ENCODE data around the gene ATG16L2. TPM values are rescaled to one million over a fixed set of nuclear protein-coding genes. Genes with fewer than 3 reads are reported as not detected.
A peak's percentile ranks its signal among the peaks of the same experiment; 100 is the strongest.

Gene ATG16L2
- total and polyA plus RNA-seq, 9 of the 15 experiments (the other 6 are each of a cell fraction or from before 2014, with no cell fraction given), result 0.18 to 11.2 (median 6.2) TPM

DNA sequence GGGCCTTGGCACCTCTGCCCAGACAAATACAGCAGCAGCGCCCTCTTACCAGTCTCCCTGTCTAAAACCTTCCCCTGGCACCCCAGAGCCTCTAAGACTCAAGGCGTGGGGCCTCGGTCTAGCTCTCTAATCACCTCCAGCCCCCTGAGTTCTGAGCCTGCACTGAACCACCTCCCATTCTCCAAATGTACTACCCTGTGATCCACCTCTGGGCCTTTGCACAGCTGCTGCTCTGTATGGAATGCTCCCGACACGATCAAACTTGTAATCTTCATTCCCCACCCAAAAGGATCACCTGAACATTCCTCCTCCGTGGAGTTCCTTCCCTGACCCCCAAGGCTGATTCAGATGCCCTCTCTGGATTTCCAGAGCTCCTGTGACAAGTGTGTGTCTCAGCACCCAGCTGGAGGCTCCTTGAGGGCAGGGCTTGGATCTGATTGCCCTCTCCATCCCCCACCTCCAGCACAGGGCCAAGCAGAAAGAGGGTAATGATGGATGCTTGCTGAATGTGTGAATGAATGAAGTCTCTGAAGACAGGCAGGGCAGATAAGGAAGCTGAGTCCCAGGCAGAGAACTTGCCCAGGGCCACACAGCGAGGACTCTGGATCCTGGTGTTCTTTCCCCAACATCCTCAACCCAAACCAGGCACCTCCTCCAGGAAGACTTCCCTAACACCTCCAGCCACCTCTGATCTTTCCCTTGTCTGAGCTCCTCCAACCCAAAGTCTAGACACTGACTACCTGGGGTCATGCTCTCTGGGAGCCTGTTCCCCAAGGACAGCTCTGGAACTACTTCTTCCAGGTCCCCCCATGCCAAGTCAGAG lies 38.7 kb upstream of the ATG16L2 start:
- H2AFZ ChIP-seq (ENCODE audit: low read depth, low read length), result peak overlapping the region; percentile 75; the same call in 1 of the 2 replicates
- ATAC-seq (no peak), FAIRE-seq (peak; percentile 32), DNase-seq (ENCODE audit: extremely low read depth in 1 of 4, low spot score in 3 of 4) (no peak)
- no peak overlapping the region for H3K4me3 ChIP-seq
- POLR2A ChIA-PET, result interaction anchor here (0.5 to 4.0 kb wide), 15 partner anchors 8 to 100 kb away, joined by 3 to 36 read pairs (median 4); partner anchors contain the start of genes ARAP1 and STARD10
- 81% methylated on average over 7 of the region's 7 CpGs for WGBS (ENCODE audit: insufficient coverage, low coverage, missing lambda C conversion rate)
- peaks cover 7% of the 10 kb centered on the region for H3K9me1 ChIP-seq (ENCODE audit: control insufficient read depth, insufficient read depth, low read length)
- TF ChIP-seq LARP7 (IDR thresholded peaks at IDR 0.05) (0 out of 2 replicates have a peak, but pooled peaks have one; percentile 14), BCOR (IDR thresholded peaks at IDR 0.05) (peak; percentile 25), TRIM28 (IDR thresholded peaks at IDR 0.05) (peak; percentile 23; the same call in 1 of the 2 replicates), SIN3A (IDR thresholded peaks at IDR 0.05; ENCODE audit: borderline replicate concordance in 2 of 2, control insufficient read depth in 1 of 2, low read depth in 2 of 2, low read length in 2 of 2) (no peak), ZNF24 (IDR thresholded peaks at IDR 0.05) (peak; percentile 66; the same call in 1 of the 2 replicates), KAT7 (CRISPR knock-in tag; IDR thresholded peaks at IDR 0.05; ENCODE audit: borderline replicate concordance) (0 out of 2 replicates have a peak, but pooled peaks have one; percentile 43), RFX7 (CRISPR knock-in tag; IDR thresholded peaks at IDR 0.05) (no peak), ZNF316 (IDR thresholded peaks at IDR 0.05) (peak; percentile 83), NONO (IDR thresholded peaks at IDR 0.05; ENCODE audit: low read depth in 2 of 2, low read length in 1 of 2) (no peak), SMARCA5 (IDR thresholded peaks at IDR 0.05) (peak; percentile 78), ADNP (tag; IDR thresholded peaks at IDR 0.05) (peak; percentile 5; the same call in 1 of the 2 replicates), ZFP36 (IDR thresholded peaks at IDR 0.05; ENCODE audit: low read depth, low read length, partially characterized antibody) (peak; percentile 93), KDM1A (IDR thresholded peaks at IDR 0.05) (peak in 1 of 2 experiments; percentile 50; a peak in 1 of 4 replicates), CBX3 (IDR thresholded peaks at IDR 0.05; ENCODE audit: borderline replicate concordance in 1 of 2, low read length in 2 of 2) (0 out of 3 replicates have a peak, but pooled peaks of 1 of the 2 experiments have one; percentile 7), NFRKB (IDR thresholded peaks at IDR 0.05; ENCODE audit: low read depth) (peak; percentile 8; the same call in 1 of the 2 replicates), KLF16 (IDR thresholded peaks at IDR 0.05) (no peak), RBM34 (IDR thresholded peaks at IDR 0.05; ENCODE audit: borderline replicate concordance, insufficient read depth, low read length) (no peak), RBM25 (IDR thresholded peaks at IDR 0.05; ENCODE audit: low read depth, low read length, severe bottlenecking) (peak; percentile 83)
- H3K36me3 ChIP-seq (ENCODE audit: control insufficient read depth, insufficient read depth, low read length), result peaks cover 6% of the 10 kb centered on the region; the same call in 2 of the 3 replicates
- CTCF ChIA-PET (ENCODE audit: low intra/inter-chr PET ratio), result no interaction called here
- no peaks in the 10 kb centered on the region for H3K9me3 ChIP-seq (replicated peaks; ENCODE audit: control insufficient read depth, insufficient read depth, low read depth, low read length)
- no TSS peak for BruUV-seq (replicated peaks)
- intact Hi-C loops (cut with micrococcal nuclease) (loop anchor here (1.0 to 5.0 kb wide), 2 partner anchors 18 to 33 kb away; no protein-coding TSS in a partner anchor), in situ Hi-C loops (cut with MboI) (no loop called here)
- peak overlapping the region; percentile 80; the same call in 1 of the 2 replicates for H3K4me2 ChIP-seq (ENCODE audit: insufficient read depth, low read length)
- no peaks in the 10 kb centered on the region for H4K20me1 ChIP-seq (replicated peaks; ENCODE audit: control insufficient read depth, insufficient read depth, low read length)
- no peaks in the 10 kb centered on the region for H3K27me3 ChIP-seq (ENCODE audit: control insufficient read depth in 2 of 2, insufficient read depth in 2 of 2, low read length in 2 of 2)
- H3K9ac ChIP-seq (ENCODE audit: insufficient read depth in 1 of 2, low read depth in 2 of 2, low read length in 2 of 2), result peak overlapping the region; percentile 71 to 79; a peak in 3 of 4 replicates
- H3K27ac ChIP-seq (ENCODE audit: extremely low read depth, low read depth, low read length), result peak overlapping the region; percentile 94
- H3K4me1 ChIP-seq (replicated peaks in 1 of 2; ENCODE audit: control insufficient read depth in 2 of 2, insufficient read depth in 2 of 2, low read length in 2 of 2), result peaks cover 64 to 78% of the 10 kb centered on the region in 2 experiments
- H3K79me2 ChIP-seq (ENCODE audit: control insufficient read depth, insufficient read depth, low read length), result peaks cover 3% of the 10 kb centered on the region; the same call in 1 of the 3 replicates

Data from K562 (cell line).